ENCODE data around the gene NUDT13. TPM values are rescaled to one million over a fixed set of nuclear protein-coding genes. Genes with fewer than 3 reads are reported as not detected.

Gene NUDT13
- total RNA-seq, 1 donor from 2014 or later, result 2.3 TPM

- TF ChIP-seq, protein P1, sequence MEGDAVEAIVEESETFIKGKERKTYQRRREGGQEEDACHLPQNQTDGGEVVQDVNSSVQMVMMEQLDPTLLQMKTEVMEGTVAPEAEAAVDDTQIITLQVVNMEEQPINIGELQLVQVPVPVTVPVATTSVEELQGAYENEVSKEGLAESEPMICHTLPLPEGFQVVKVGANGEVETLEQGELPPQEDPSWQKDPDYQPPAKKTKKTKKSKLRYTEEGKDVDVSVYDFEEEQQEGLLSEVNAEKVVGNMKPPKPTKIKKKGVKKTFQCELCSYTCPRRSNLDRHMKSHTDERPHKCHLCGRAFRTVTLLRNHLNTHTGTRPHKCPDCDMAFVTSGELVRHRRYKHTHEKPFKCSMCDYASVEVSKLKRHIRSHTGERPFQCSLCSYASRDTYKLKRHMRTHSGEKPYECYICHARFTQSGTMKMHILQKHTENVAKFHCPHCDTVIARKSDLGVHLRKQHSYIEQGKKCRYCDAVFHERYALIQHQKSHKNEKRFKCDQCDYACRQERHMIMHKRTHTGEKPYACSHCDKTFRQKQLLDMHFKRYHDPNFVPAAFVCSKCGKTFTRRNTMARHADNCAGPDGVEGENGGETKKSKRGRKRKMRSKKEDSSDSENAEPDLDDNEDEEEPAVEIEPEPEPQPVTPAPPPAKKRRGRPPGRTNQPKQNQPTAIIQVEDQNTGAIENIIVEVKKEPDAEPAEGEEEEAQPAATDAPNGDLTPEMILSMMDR (IDR thresholded peaks at IDR 0.05; ENCODE audit: unreplicated experiment), result no peak
- Mint-ChIP-seq H3K27me3 (ENCODE audit: unreplicated experiment) (peaks cover under 1% of the 10 kb centered on the region), H3K4me3 (ENCODE audit: unreplicated experiment) (no peak overlapping the region), H3K36me3 (ENCODE audit: low read depth, unreplicated experiment) (peaks cover 6% of the 10 kb centered on the region), H3K9me3 (ENCODE audit: unreplicated experiment) (no peaks in the 10 kb centered on the region), H3K27ac (ENCODE audit: unreplicated experiment) (no peak overlapping the region), H3K4me1 (ENCODE audit: unreplicated experiment) (no peaks in the 10 kb centered on the region)
- no peak for DNase-seq (ENCODE audit: low spot score)
Measured at GRCh38 chr10:73116017-73116416, 5.8 kb downstream of the NUDT13 start.

DNA sequence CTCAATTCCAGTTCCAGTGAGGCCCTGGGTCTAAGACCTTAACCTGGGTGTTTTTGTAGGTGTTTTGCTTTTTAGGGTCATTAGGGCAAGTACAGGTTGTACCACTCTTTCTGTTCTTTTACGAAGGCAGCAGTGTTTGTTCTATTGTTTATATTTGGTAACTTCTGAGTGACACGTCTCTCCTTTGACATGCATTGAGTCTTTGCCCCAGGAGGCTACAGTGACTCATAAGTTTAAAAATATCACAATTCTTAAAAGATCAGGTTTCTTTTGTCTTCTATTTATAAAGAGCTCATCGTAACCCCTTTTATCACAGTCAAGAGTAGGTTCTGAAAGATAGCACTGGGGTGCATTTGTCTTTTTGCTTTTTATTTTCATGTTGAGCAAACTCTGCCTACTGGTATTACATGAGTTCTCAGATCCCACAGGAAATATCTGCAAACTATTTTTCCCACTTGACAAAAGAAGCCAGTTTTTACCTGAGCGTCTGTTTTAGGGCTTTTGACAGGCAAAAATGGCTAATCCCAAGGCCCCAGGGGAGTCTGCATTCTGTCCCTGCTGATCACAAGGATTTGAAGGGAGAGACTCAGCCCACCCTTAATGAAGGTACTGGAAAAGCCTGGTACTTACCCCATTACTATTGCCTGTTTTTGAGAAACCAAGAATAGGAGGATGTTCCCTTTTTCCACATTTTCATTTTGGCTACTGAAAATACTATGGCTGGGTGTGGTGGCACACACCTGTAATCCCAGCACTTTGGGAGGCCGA, 7.9 kb downstream of the NUDT13 start:
- no peaks in the 10 kb centered on the region for H3K4me1 Mint-ChIP-seq (ENCODE audit: unreplicated experiment)
- no peak for DNase-seq (ENCODE audit: low spot score)
- no peak overlapping the region for H3K27ac Mint-ChIP-seq (ENCODE audit: unreplicated experiment)

DNA sequence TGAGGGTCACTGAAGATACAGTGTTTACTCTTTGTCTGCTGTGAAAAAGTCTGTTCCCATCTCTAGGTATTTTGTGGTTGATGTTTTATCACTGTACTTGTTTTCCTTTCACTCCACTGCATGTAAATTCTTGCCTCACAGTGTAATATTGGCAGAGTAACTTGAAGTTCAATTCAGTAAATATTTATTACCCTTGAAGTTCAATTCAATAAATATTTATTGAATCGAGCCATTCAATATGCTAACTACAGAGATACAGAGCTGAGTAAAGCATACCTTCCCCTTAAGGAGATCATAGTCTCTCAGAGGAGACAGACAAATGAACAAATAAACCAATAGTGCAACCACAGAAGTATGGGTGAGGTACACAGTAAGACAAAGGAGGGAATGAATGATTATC, 9.2 kb downstream of the NUDT13 start:
- no peaks in the 10 kb centered on the region for H3K27me3 Mint-ChIP-seq (ENCODE audit: unreplicated experiment)
- no peaks in the 10 kb centered on the region for H3K4me1 Mint-ChIP-seq (ENCODE audit: unreplicated experiment)
- H3K27ac Mint-ChIP-seq (ENCODE audit: unreplicated experiment), result no peak overlapping the region
- no peak for DNase-seq (ENCODE audit: low spot score)
- H3K4me3 Mint-ChIP-seq (ENCODE audit: unreplicated experiment), result no peak overlapping the region
- H3K36me3 Mint-ChIP-seq (ENCODE audit: low read depth, unreplicated experiment), result peaks cover 6% of the 10 kb centered on the region
- H3K9me3 Mint-ChIP-seq (ENCODE audit: unreplicated experiment), result no peaks in the 10 kb centered on the region
- TF ChIP-seq, protein P1 (IDR thresholded peaks at IDR 0.05; ENCODE audit: unreplicated experiment), result no peak

More for the DNA sequence above, 7.9 kb downstream of the NUDT13 start:
- TF ChIP-seq, protein P1 (IDR thresholded peaks at IDR 0.05; ENCODE audit: unreplicated experiment), result no peak
- H3K4me3 Mint-ChIP-seq (ENCODE audit: unreplicated experiment), result no peak overlapping the region
- H3K36me3 Mint-ChIP-seq (ENCODE audit: low read depth, unreplicated experiment), result peaks cover 6% of the 10 kb centered on the region
- H3K9me3 Mint-ChIP-seq (ENCODE audit: unreplicated experiment), result no peaks in the 10 kb centered on the region
- no peaks in the 10 kb centered on the region for H3K27me3 Mint-ChIP-seq (ENCODE audit: unreplicated experiment)

- Mint-ChIP-seq H3K27ac (ENCODE audit: unreplicated experiment) (no peak overlapping the region), H3K36me3 (ENCODE audit: low read depth, unreplicated experiment) (peaks cover 6% of the 10 kb centered on the region), H3K4me1 (ENCODE audit: unreplicated experiment) (no peaks in the 10 kb centered on the region), H3K9me3 (ENCODE audit: unreplicated experiment) (no peaks in the 10 kb centered on the region), H3K27me3 (ENCODE audit: unreplicated experiment) (peaks cover under 1% of the 10 kb centered on the region), H3K4me3 (ENCODE audit: unreplicated experiment) (no peak overlapping the region)
- TF ChIP-seq, protein P1 (IDR thresholded peaks at IDR 0.05; ENCODE audit: unreplicated experiment), result no peak
- no peak for DNase-seq (ENCODE audit: low spot score)
Measured at GRCh38 chr10:73119952-73120351, 9.7 kb downstream of the NUDT13 start.

GRCh38 chr10:73126343-73126742, 16.1 kb downstream of the NUDT13 start:
- no peaks in the 10 kb centered on the region for H3K9me3 Mint-ChIP-seq (ENCODE audit: unreplicated experiment)
- TF ChIP-seq, protein P1 (IDR thresholded peaks at IDR 0.05; ENCODE audit: unreplicated experiment), result no peak

More at GRCh38 chr10:73126343-73126742, 16.1 kb downstream of the NUDT13 start:
- H3K4me3 Mint-ChIP-seq (ENCODE audit: unreplicated experiment), result no peak overlapping the region
- no peak for DNase-seq (ENCODE audit: low spot score)
- no peaks in the 10 kb centered on the region for H3K4me1 Mint-ChIP-seq (ENCODE audit: unreplicated experiment)
- H3K36me3 Mint-ChIP-seq (ENCODE audit: low read depth, unreplicated experiment), result peaks cover 13% of the 10 kb centered on the region
- H3K27ac Mint-ChIP-seq (ENCODE audit: unreplicated experiment), result no peak overlapping the region
- peaks cover 1% of the 10 kb centered on the region for H3K27me3 Mint-ChIP-seq (ENCODE audit: unreplicated experiment)

Data from endothelial cell (in vitro differentiated cells).